HG03108 (cell line): ENCODE data around the gene DNAI2.
A peak's percentile ranks its signal among the peaks of the same experiment; 100 is the strongest.

Experiments
- ATAC-seq: cut with Tn5 transposase; IDR thresholded peaks from one replicate; pipeline ENCODE4 v1.9.1; 2021; ENCODE audit warnings: moderate library complexity; ENCODE audit not compliant: unreplicated experiment

Gene DNAI2

DNA sequence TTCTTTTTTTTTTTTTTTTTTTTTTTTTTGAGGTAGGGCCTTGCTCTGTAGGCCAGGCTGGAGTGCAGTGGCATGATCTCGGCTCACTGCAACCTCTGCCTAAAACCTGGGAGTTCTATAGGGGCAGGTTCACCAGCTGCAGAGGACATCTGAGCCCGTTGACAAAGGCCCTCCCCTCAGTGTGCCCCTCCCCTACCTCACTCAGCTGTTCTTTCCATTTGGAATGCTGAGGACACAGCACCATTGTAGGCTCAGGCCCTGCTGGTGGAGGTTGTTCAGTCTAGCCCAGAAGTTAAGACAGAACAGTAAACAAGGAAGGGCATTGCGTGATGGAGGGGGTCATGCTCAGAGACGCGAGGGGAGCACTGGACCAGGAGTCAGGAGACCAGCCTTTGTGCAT, 30.1 kb downstream of the DNAI2 start:
- no peak for ATAC-seq

DNA sequence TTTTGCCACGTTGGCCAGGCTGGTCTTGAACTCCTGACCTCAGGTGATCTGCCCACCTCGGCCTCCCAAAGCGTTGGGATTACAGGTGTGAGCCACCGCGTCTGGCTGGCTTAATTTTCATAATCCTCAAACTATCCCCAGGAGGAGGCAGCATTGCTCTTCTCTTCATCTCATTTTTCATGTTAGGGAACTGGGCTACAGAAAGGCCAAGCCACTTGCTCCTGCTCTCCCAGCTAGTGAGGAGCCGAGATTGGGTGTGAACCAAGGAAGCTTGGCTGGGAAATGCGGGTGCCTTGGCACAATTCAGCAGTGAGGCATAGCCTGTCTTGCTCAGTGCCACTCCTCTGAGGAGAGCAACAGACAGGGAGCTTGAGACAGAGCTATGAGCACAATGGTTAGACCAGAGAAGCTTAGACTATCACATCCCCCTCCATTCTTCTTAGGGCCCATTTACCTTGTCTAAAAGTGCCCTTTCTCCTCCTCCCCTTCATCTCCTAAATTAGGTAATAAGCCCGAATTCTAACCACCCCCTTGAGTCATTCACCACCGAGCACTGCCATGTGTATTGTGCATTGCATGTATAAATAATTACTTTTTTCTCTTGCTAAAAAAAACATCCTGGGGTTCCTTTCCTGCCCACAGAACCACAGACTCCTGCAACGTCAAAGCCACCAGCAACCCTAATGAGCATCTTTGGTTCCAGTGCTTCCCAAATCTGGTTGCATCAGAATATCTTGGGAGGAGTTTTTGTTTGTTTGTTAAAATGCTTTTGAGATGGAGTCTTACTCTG, 32.0 kb downstream of the DNAI2 start:
- no peak for ATAC-seq

DNA sequence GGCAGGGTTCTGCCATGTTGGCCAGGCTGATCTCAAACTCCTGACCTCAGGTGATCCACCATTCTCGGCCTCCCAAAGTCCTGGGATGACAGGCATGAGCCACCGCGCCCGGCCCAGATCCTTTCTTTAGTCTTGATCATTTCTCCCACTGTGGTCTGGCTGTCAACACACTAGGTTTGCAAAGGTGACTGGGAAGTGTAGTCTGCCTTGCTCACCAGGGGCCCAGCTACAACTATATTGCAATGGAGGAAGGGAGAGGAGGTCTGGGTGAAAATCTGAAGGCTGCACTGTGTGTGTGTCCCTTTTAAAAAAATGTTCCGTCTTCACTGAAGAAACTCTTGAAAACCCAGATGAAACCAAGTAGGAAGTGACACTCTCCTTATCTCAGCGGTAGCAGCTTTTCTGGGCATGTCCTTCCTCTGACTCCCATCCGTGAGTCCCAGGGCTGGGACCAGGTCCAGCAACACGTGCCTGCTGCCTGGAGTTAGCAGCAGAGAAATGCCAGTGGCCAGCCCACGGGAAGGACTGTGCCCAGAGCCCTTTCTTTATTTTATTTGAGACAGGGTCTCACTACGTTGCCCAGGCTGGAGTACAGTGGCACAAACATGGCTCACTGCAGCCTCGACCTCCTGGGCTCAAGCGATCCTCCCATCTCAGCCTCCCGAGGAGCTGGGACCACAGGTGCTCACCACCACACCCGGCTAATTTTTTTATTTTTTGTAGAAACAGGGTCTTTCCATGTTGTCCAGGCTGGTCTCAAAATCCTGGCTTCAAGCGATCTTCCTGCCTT, 34.1 kb downstream of the DNAI2 start:
- ATAC-seq = no peak

DNA sequence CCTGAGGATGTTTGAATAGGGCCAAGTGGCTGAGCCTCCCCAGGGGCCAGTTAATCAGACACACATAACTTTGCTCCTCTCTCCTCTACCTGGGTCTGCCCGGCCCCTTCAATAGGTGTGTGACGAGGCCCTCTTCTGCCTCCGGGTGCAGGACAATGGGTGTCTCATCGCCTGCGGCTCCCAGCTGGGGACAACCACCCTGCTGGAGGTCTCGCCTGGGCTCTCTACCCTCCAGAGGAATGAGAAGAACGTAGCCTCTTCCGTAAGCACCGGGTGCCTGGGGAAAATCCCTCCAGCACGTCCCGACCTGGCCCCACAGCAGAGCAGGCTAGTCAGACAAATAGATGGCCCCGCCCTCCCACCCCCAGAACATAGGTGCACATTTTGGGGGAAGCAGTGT, 35.9 kb downstream of the DNAI2 start:
- ATAC-seq = no peak

DNA sequence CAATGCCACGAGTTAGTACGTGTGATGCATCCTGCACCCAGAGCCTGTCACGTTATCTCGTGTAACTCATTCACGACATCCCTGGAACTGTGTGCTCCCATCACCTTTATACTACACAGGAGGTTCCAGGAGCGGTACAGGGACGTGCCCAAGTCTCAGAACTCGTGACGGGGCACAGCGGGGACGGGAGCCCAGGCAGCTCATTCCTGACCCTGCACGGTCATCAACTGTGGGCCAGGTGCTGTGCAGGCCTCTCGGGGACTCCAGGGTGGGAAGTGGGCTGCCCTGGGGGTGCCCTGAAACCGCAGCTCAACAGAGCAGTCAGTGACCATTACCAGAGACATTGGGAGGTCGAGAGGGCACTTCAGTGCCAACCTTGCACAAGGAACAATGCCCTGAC, 40.8 kb downstream of the DNAI2 start:
- ATAC-seq = no peak

DNA sequence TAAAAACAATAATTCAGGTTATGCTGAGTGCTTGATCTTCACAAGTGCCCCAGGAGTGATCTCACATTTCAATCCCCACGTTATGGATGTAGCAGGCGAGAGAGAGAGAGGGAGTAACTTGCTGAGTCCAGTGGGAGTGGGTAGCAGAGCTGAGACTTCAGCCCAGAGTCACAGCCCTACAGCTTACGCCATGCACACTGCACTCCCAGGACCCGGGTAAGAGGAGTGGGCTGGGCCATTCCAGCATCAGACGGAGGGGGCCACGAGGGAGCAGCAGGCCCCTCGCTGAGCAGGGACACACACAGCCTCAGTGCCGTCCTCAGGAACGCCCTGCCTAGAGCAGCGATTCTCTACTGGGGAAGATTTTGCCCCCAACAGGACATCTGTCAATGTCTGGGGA, 42.2 kb downstream of the DNAI2 start:
- no peak for ATAC-seq

DNA sequence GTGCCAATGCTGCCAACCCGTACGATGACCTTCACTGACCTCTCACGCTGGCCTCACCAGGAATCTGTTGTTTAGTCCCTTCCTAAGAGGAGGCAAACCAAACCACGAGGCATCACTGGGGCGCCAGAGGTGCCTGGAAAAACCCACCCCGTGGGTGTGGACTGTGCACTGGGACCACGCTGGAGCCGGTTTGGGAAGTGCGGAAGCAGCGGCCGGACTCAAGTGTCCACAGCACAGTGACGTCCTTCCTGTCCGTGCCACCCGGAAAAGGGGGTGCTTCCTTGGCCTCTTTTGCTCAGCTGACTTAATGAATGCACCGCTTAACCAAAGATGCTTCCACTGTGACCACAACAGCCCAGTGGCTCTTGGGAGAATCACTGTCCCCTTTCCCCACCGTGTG, 43.0 kb downstream of the DNAI2 start:
- no peak for ATAC-seq

DNA sequence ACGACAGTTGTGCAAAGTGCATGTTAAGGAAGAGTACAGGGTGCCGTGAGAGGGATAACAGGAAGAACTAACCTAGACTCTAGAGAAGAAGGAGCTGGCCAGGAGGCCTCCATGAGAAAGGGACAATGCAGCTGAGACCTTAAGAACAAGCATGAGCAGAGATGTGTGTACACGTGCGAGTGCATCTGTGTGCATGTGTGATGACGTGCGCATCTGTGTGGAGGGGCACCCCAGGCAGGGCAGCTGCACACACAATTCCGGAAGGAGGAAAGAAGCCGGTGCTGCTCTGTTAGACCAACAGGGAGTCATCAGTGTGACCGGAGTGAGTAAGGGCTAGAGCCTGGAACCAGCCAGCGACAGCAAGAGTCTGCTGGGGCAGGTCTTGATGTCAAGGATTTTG, 44.4 kb downstream of the DNAI2 start:
- ATAC-seq = no peak

DNA sequence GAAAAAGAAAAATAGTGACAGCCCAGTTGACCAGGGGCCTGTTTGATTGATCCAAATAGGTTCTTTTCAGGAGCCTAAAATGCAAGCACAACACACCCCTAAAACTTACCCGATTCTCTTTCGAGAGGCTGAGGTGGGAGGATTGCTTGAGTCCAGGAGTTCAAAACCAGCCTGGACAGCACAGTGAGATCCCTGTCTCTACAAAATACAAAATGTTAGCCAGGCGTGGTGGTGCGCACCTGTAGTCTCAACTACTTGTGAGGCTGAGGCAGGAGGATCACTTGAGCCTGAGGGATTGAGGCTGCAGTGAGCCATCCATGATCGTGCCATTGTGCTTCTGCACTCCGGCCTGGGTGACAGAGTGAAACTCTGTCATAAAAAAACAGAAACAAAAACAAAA, 50.5 kb downstream of the DNAI2 start:
- no peak for ATAC-seq

DNA sequence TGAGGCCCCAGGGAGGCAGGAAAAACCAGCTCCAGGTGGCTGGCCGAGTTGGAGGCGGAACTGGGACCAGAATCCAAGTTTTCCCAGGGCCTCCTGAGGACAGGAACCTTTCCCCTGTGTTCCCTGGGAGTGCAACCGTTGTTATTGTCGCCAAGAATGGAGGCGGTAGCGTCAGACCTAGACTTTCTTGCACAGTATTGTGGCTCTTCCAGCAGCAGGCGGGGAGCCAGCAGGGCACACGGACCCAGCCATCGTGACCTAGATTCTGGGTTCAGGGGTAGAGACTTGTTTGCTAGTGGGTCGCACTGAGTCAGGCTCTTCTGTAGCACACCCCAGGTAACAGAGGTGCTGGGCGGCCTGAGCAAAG, 51.3 kb downstream of the DNAI2 start:
- no peak for ATAC-seq

DNA sequence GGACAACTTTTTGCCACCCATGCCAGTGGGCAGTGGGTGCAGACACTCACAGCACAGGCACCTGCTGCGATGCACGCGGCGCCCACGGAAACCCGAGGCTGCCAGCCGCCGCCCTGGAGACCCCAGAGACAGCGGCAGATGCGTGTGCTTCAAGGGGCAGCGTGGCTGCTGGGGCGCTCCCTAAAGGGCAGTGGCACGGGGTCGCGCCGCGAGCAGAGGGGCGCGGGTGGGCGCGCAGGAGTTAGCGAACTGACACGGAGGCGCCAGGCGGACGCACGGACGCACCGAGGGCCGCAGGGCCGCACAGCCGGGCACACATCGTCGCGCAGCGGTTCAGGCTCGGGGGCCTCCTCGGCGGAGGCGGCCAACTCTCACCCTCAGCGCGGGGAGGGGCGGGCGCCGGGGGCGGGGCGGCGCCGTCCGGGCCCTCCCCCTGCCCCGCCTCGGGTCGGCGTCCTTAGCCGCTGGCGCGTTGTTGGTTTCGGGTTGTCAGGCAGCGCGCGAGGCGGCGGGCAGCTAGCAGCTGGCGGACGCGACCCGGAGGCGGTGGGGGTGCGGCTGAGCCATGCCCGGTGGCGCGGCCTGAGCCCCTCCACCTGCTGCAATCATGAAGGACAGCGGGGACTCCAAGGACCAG, 51.8 kb downstream of the DNAI2 start, which contains the start of gene KIF19:
Gene KIF19, plus strand, starts transcription at position 484 of the 637 bp plus-strand sequence. Its CDS starts 124 bp downstream, at position 608.
- peak; percentile 61 for ATAC-seq

DNA sequence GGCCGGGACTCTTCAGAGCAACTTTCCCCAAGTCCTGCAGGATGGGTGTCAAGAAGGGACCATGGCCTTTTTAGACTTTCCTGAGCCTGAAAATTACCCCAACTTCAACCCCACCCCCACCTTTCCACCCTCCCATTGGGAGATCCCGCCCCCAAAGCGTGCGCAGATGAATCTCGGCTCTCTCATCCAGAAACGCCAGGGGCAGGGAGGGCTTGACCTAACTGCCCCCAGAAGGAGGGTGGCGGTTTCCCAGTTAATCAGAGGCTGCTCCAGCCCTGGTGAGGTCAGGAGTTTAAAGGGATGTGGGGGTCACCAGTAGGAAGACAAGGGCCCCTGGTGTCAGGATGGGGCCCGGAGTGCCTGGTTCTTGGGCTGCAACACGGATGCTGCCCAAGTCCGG, 52.5 kb downstream of the DNAI2 start:
- ATAC-seq = no peak

DNA sequence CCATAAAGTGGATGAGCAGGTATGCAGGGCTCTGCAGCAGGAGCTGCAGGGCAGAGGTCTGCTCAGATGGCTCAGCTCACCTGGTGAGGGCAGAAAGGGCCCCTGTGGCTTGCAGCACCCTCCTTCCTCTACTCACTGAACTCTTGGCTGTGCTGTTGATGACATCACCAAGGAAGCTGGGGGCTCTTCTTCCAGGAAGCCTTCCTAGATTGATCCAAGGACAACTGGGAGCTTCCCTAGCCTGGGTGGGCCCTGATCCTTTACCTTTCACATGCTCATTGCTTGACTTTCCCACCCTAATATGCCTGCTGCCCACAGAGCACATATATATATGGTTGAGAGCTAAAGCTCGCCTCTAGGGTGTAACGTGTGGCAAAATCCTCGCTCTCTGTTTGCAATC, 54.5 kb downstream of the DNAI2 start:
- no peak for ATAC-seq

DNA sequence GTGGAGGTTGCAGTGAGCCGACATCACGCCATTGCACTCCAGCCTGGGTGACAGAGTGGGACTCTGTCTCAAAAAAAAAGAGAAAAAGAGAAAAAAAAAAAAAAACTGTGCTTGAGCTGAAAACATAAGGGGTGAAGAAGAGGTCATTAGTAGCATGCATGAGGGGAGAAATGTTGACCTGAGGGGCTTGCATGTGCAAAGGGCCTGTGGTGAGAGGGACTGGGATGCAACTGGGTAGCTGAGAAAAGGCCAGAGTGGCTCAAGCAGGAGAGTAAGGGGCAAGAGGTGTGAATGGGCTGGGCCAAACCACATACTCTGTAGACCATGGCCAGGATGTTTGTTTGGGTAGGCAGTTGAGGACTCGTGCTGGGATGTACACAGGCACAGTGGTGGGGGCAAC, 55.3 kb downstream of the DNAI2 start:
- no peak for ATAC-seq

DNA sequence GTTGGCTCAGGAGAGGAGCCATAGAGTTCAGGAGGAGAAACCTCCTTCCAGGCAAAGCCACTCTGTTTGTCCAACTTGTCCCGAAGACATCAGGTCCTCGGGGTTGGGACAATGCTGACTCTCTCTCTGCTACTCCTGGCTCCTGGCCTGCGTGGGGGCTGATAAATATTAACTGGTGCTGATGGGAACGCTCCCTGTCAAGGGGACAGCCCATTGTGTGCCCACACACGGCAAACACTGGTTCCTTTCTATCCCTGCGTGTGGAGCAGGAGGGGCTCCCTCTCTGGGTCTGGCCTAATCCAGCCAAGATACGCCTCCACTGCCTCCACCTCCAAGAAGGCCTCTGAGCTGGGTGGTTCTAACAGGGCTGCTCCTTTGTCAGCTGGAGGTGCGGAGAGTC, 56.4 kb downstream of the DNAI2 start:
- ATAC-seq = no peak

DNA sequence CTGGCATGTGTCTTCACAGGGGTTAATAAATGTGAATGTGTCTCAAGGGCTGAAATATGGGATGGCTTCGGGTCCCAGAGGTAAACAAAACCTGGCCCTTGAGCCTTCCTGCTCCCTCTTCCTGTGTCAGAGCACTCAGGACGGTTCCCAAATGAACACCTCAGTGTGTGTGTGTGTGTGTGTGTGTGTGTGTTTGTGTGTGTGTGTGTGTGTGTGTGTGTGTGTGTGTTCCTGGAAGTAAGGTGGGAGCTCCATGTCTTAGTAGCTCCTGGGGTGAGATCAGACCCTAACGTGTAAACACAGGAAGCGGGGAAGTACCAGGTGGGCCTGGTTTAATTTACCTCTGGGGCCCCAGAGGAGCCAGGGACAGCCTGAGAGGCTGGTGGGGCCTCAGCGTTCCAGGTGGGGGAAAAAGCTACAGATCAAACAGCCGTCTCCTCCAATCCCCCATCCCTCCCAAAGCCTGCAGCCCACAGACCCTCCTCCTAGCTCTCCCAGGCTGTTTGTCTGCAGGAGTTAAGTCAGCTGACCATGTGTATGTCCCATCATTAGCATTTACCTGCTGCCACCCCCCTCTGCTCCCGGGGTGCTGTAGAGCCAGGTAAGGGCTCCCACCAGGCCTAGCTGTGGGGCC, 58.1 kb downstream of the DNAI2 start:
- ATAC-seq = no peak

DNA sequence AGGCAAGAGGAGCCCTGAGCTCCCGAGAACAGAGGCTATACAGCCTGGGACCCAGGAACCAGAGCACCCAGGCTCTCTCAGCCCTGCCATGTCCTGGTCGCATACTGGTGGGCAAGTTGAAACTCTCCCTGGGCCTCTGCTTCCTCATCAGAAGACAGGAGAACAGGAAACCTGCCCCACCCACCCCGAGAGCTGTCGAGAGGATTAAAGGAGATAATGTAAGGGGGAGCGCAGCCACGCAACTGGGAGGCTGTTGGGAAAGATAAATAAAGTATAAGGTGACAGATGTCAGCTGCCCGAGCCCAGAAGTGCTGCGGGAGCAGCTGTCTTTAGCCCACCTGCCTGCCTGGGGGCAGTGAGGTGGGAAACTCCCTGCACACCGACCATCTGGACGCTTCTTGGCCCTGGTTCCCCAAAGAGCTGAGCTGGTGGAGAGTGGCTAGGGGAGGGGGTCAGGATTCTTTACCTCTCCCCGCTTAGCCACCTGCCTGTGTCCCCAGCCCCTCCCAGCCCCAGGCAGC, 58.8 kb downstream of the DNAI2 start:
- ATAC-seq = no peak

DNA sequence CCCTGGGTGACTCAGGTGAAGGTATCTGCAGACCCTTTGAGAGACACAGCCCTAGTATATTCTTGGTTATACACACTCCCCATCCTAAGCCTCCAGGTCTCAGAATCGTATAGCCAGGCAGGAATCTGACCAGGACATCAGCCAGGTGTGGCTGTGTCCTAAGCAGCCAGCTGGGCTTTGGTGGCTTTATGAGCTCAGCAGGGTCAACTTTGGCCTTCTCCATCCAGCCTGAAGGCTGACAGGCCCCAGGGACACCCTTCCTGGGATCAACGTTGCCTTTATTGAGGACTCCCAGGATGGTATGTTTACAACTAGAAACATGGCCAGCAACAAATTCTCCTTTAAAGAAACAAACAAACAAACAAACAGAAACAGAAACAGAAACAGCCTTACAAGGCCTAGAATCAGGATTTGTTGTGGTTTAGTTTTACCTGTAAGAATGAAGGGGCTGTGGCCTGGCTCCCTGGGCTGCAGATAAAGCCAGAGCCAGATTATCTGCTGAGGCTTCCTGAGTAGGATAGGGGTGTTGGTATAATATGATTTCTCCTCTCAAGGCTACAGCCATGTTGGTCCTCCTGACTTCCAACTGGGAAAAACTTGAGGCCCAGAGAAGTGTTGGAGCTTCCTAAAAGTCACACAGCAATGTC, 60.5 kb downstream of the DNAI2 start:
- no peak for ATAC-seq

DNA sequence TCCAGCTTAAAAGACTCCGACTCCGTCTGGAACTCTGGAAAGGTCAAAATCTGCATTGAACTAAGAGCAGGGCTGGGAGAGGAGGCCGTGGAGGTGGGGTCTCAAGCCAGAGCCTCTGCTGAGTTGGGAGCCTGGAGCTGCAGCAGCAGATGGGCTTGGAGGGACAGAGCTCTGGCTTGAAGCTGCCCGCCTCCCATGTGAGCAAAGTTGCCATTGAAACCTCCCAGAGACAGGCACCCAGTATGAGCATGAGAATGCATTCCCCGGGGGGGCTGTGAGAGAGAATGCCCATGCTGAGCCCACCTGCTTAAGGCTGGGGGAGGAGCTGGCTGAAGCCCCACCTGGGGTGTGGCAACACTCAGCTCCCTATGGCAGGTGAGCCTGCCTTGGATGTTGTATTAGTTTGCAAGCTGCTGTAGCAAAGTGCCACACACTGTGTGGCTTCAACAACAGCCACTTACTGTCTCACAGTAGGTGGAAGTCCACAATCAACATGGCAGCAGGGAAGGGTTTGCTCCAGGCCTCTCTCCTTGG, 61.6 kb downstream of the DNAI2 start:
- no peak for ATAC-seq

DNA sequence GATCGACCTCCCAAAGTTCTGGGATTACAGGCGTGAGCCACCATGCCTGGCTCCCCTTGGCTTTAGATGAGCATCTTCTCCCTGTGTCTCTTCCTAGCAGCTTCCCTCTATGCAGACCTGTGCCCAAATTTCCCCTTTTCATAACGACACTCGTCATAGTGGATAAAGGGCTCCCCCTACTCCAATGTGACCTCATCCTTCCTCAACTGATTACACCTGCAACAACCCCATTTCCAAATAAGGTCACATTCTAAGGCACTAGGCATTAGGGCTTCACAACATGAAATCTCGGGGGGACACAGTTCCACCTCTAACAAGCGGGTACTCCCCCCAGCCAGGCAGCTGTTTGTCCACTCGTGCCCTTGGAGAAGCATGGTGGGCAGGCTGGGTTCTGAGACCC, 62.3 kb downstream of the DNAI2 start:
- ATAC-seq = no peak
